Left renal pelvis (tissue), 4 donors: ENCODE data around the gene COL25A1. TPM values are rescaled to one million over a fixed set of nuclear protein-coding genes. Genes with fewer than 3 reads are reported as not detected.
A peak's percentile ranks its signal among the peaks of the same experiment; 100 is the strongest.

ENCODE experiments used
- DNase-seq, 4 donors: peaks; one replicate each; pipeline ENCODE4 v3.0.0-alpha.2; 2013; ENCODE audit warnings: low read depth in 4 of 4, low spot score in 3 of 4
- polyA plus RNA-seq, 4 donors: library from polyadenylated mRNA; unstranded; fragments of 120-200 nt; gene quantifications; one replicate each; pipeline ENCODE4 v1.2.1, GENCODE V29; 2013; ENCODE audit not compliant: insufficient read length in 4 of 4

Gene COL25A1
- polyA plus RNA-seq, 4 donors, result 12.5 to 28.5 (median 17.1) TPM

- DNase-seq, result no peak
Measured at GRCh38 chr4:109177096-109177810, 125.2 kb downstream of the COL25A1 start.

GRCh38 chr4:109174224-109174953 lies 128.1 kb downstream of the COL25A1 start:
- DNase-seq, result no peak

- no peak for DNase-seq
Measured at GRCh38 chr4:109172301-109172700, 130.2 kb downstream of the COL25A1 start.

- no peak for DNase-seq
Measured at GRCh38 chr4:109171070-109171469, 131.4 kb downstream of the COL25A1 start.

GRCh38 chr4:109169170-109169569 lies 133.3 kb downstream of the COL25A1 start:
- DNase-seq, result no peak

- no peak for DNase-seq
Measured at GRCh38 chr4:109166586-109166985, 135.9 kb downstream of the COL25A1 start.

GRCh38 chr4:109166126-109166525 lies 136.3 kb downstream of the COL25A1 start:
- DNase-seq, result no peak

- no peak for DNase-seq
Measured at GRCh38 chr4:109164011-109164410, 138.4 kb downstream of the COL25A1 start.

GRCh38 chr4:109163493-109163892 lies 139.0 kb downstream of the COL25A1 start:
- DNase-seq, result no peak

GRCh38 chr4:109162759-109163158 lies 139.7 kb downstream of the COL25A1 start:
- DNase-seq, result no peak

- DNase-seq, result no peak
Measured at GRCh38 chr4:109160494-109160893, 142.0 kb downstream of the COL25A1 start.

GRCh38 chr4:109157696-109158095 lies 144.8 kb downstream of the COL25A1 start:
- no peak for DNase-seq

GRCh38 chr4:109157205-109157604 lies 145.3 kb downstream of the COL25A1 start:
- no peak for DNase-seq

GRCh38 chr4:109156356-109156755 lies 146.1 kb downstream of the COL25A1 start:
- DNase-seq, result no peak

- DNase-seq, result no peak
Measured at GRCh38 chr4:109155682-109156283, 146.7 kb downstream of the COL25A1 start.

GRCh38 chr4:109155084-109155483 lies 147.4 kb downstream of the COL25A1 start:
- peak in 1 of 4 donors; percentile 25 for DNase-seq

- no peak for DNase-seq
Measured at GRCh38 chr4:109154424-109154823, 148.0 kb downstream of the COL25A1 start.

GRCh38 chr4:109149836-109150235 lies 152.6 kb downstream of the COL25A1 start:
- DNase-seq, result no peak

- DNase-seq, result no peak
Measured at GRCh38 chr4:109148577-109149075, 153.8 kb downstream of the COL25A1 start.

GRCh38 chr4:109147135-109147534 lies 155.3 kb downstream of the COL25A1 start:
- DNase-seq, result no peak

- DNase-seq, result no peak
Measured at GRCh38 chr4:109146499-109146898, 156.0 kb downstream of the COL25A1 start.
